Esophagus squamous epithelium (tissue), 4 donors: ENCODE measurements around the gene TRIP12.

Experiments
- POLR2A ChIP-seq, 4 donors: fragments of 450-650 bp; IDR thresholded peaks; one replicate each; pipeline ENCODE4 v1.6.1; 2017; ENCODE audit warnings: antibody characterized with exemption in 4 of 4, mild to moderate bottlenecking in 4 of 4, moderate library complexity in 3 of 4
- TF ChIP-seq, protein P1 (sequence below), 6 experiments: fragments of 450-650 bp in 4 of 6; fragments of 200-600 bp in 2 of 6; sonication (generic) in 2 of 6; IDR thresholded peaks; one replicate each; pipeline ENCODE4 v1.5.1; 2016 to 2019; ENCODE audit warnings: antibody characterized with exemption in 6 of 6, mild to moderate bottlenecking in 4 of 6, moderate library complexity in 4 of 6

DNA sequence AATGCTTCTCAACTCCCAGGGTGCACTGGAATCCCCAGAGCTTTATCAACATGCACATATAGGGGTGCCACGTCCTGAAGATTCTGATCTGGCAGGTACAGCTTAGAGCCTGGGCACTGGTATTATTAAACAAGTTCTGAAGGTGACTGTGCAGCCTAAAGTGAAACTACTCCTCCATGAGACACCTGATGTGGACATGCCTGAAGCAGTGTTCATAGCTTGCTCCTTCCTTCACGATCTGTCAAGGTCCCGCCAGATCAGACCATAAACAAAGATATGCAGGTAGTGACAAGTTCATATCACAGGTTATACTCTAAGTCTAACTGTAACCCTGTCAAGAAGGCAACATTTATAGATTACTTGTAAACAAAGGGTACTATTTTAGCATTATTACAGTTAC, 142.2 kb downstream of the TRIP12 start:
- TF ChIP-seq POLR2A (IDR thresholded peaks at IDR 0.05), result no peak
- TF ChIP-seq, protein P1, sequence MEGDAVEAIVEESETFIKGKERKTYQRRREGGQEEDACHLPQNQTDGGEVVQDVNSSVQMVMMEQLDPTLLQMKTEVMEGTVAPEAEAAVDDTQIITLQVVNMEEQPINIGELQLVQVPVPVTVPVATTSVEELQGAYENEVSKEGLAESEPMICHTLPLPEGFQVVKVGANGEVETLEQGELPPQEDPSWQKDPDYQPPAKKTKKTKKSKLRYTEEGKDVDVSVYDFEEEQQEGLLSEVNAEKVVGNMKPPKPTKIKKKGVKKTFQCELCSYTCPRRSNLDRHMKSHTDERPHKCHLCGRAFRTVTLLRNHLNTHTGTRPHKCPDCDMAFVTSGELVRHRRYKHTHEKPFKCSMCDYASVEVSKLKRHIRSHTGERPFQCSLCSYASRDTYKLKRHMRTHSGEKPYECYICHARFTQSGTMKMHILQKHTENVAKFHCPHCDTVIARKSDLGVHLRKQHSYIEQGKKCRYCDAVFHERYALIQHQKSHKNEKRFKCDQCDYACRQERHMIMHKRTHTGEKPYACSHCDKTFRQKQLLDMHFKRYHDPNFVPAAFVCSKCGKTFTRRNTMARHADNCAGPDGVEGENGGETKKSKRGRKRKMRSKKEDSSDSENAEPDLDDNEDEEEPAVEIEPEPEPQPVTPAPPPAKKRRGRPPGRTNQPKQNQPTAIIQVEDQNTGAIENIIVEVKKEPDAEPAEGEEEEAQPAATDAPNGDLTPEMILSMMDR (IDR thresholded peaks at IDR 0.05), result no peak
